Astrocyte (in vitro differentiated cells and primary cell): ENCODE results near the gene TCEANC. TPM values are rescaled to one million over a fixed set of nuclear protein-coding genes. Genes with fewer than 3 reads are reported as not detected.

Experiments used
- DNase-seq: peaks from one replicate; pipeline ENCODE4 v3.0.0-alpha.2; 2010; ENCODE audit warnings: low read depth
- FAIRE-seq: peaks from 2 replicates; lab custom pipeline; 2011; peaks lifted over from hg19 to GRCh38; lab: Jason Lieb, UNC
- H2AFZ ChIP-seq: 2 replicates; pipeline ENCODE4 v1.6.0; 2012; ENCODE audit warnings: low read depth, low read length, inconsistent platforms
- H3K27ac ChIP-seq: 2 replicates; pipeline ENCODE4 v1.5.1; 2011; ENCODE audit warnings: low read depth, low read length, inconsistent platforms
- H3K27me3 ChIP-seq: 2 replicates; pipeline ENCODE4 v1.6.0; 2011; ENCODE audit warnings: low read length, inconsistent platforms; ENCODE audit not compliant: insufficient read depth
- H3K36me3 ChIP-seq: 2 replicates; pipeline ENCODE4 v1.5.1; 2011; ENCODE audit warnings: low read length, inconsistent platforms; ENCODE audit not compliant: insufficient read depth
- H3K4me1 ChIP-seq: 2 replicates; pipeline ENCODE4 v1.5.1; 2011; ENCODE audit warnings: low read length, inconsistent platforms; ENCODE audit not compliant: insufficient read depth
- H3K4me2 ChIP-seq: 2 replicates; pipeline ENCODE4 v1.6.0; 2012; ENCODE audit warnings: low read length, inconsistent platforms
- H3K4me3 ChIP-seq: 2 replicates; pipeline ENCODE4 v1.5.1; 2011; ENCODE audit warnings: low read depth, mild to moderate bottlenecking, low read length, inconsistent platforms; ENCODE audit not compliant: insufficient read depth
- H3K79me2 ChIP-seq: 2 replicates; pipeline ENCODE4 v1.6.0; 2012; ENCODE audit warnings: mild to moderate bottlenecking, low read length, inconsistent platforms; ENCODE audit not compliant: insufficient read depth
- H3K9ac ChIP-seq: 2 replicates; pipeline ENCODE4 v1.6.0; 2012; ENCODE audit warnings: mild to moderate bottlenecking, low read length, inconsistent platforms
- H3K9me3 ChIP-seq: 2 replicates; pipeline ENCODE4 v1.5.1; 2012; ENCODE audit warnings: low read depth, mild to moderate bottlenecking, low read length, inconsistent platforms; ENCODE audit not compliant: insufficient read depth
- H4K20me1 ChIP-seq: 2 replicates; pipeline ENCODE4 v1.6.0; 2012; ENCODE audit warnings: low read length, inconsistent platforms; ENCODE audit not compliant: insufficient read depth
- H3K27ac Mint-ChIP-seq: one replicate; pipeline ENCODE4 v1.8.0; 2021; ENCODE audit warnings: mild to moderate bottlenecking, mixed read lengths; ENCODE audit not compliant: unreplicated experiment
- H3K27me3 Mint-ChIP-seq: one replicate; pipeline ENCODE4 v1.8.0; 2021; ENCODE audit warnings: low read depth, mixed read lengths; ENCODE audit not compliant: unreplicated experiment
- H3K36me3 Mint-ChIP-seq: one replicate; pipeline ENCODE4 v1.8.0; 2021; ENCODE audit warnings: low read depth, mixed read lengths; ENCODE audit not compliant: unreplicated experiment
- H3K4me1 Mint-ChIP-seq: one replicate; pipeline ENCODE4 v1.8.0; 2021; ENCODE audit warnings: low read depth, mixed read lengths; ENCODE audit not compliant: unreplicated experiment
- H3K4me3 Mint-ChIP-seq: one replicate; pipeline ENCODE4 v1.8.0; 2021; ENCODE audit warnings: mild to moderate bottlenecking, moderate library complexity, mixed read lengths; ENCODE audit not compliant: unreplicated experiment
- H3K9me3 Mint-ChIP-seq: one replicate; pipeline ENCODE4 v1.8.0; 2021; ENCODE audit warnings: mild to moderate bottlenecking, mixed read lengths; ENCODE audit not compliant: unreplicated experiment
- CTCF ChIP-seq: IDR thresholded peaks from 2 replicates; pipeline ENCODE4 v1.5.1; 2011; ENCODE audit warnings: low read depth, mild to moderate bottlenecking, inconsistent platforms, low read length, moderate library complexity; ENCODE audit not compliant: insufficient read depth
- EZH2 ChIP-seq: IDR thresholded peaks from 2 replicates; pipeline ENCODE4 v1.6.1; 2012; ENCODE audit warnings: mild to moderate bottlenecking, low read length, inconsistent platforms; ENCODE audit not compliant: insufficient read depth
- total RNA-seq: library from RNA; stranded (reverse); gene quantifications from 2 replicates; pipeline ENCODE4 v1.2.1, GENCODE V29; 2021

TCEANC gene
- total RNA-seq, 1 donor from 2014 or later, result 1.0 TPM

GRCh38 chrX:13658602-13659001, 5.7 kb downstream of the TCEANC start:
- Histone ChIP-seq H3K36me3 (no peaks in the 10 kb centered on the region), H3K27me3 (no peaks in the 10 kb centered on the region), H3K4me2 (peak overlapping the region; percentile 32), H3K79me2 (no peaks in the 10 kb centered on the region), H2AFZ (no peak overlapping the region), H3K9ac (peak overlapping the region; percentile 17), H3K9me3 (no peaks in the 10 kb centered on the region), H4K20me1 (no peaks in the 10 kb centered on the region), H3K4me1 (no peaks in the 10 kb centered on the region), H3K4me3 (no peak overlapping the region), H3K27ac (no peak overlapping the region)
- H3K27me3 Mint-ChIP-seq, result no peaks in the 10 kb centered on the region
- peaks cover 4% of the 10 kb centered on the region for H3K4me1 Mint-ChIP-seq
- peak; percentile 98 for FAIRE-seq
- H3K27ac Mint-ChIP-seq, result no peak overlapping the region
- no peak for DNase-seq
- no peaks in the 10 kb centered on the region for H3K9me3 Mint-ChIP-seq
- no peak overlapping the region for H3K4me3 Mint-ChIP-seq
- H3K36me3 Mint-ChIP-seq, result peaks cover 5% of the 10 kb centered on the region
- TF ChIP-seq CTCF (peak; percentile 39), EZH2 (no peak)

- no peak overlapping the region for H3K27ac ChIP-seq
These were observed 6.1 kb downstream of the TCEANC start for GRCh38 chrX:13659063-13659462.

More at GRCh38 chrX:13659063-13659462, 6.1 kb downstream of the TCEANC start:
- Histone ChIP-seq H2AFZ (peak overlapping the region; percentile 47), H3K36me3 (no peaks in the 10 kb centered on the region), H3K9me3 (no peaks in the 10 kb centered on the region), H3K4me2 (peak overlapping the region; percentile 32), H3K27me3 (no peaks in the 10 kb centered on the region), H3K9ac (peak overlapping the region; percentile 17), H4K20me1 (no peaks in the 10 kb centered on the region), H3K4me3 (no peak overlapping the region), H3K79me2 (no peaks in the 10 kb centered on the region), H3K4me1 (no peaks in the 10 kb centered on the region)
- FAIRE-seq (no peak), DNase-seq (peak; percentile 20)
- Mint-ChIP-seq H3K27me3 (no peaks in the 10 kb centered on the region), H3K36me3 (peaks cover 5% of the 10 kb centered on the region), H3K9me3 (no peaks in the 10 kb centered on the region), H3K27ac (no peak overlapping the region), H3K4me1 (peaks cover 5% of the 10 kb centered on the region), H3K4me3 (no peak overlapping the region)
- no peak for TF ChIP-seq EZH2
- TF ChIP-seq CTCF, result no peak
